Measurements from ENCODE around the gene AFF3. TPM values are rescaled to one million over a fixed set of nuclear protein-coding genes. Genes with fewer than 3 reads are reported as not detected.
"Not testable (repeated sequence)": the region's sequence is repeated elsewhere in the genome, so short reads cannot be mapped to it uniquely, and the experiment has no call there.

Gene AFF3
- total RNA-seq, 1 experiment from 2014 or later: 0.61 TPM

DNA sequence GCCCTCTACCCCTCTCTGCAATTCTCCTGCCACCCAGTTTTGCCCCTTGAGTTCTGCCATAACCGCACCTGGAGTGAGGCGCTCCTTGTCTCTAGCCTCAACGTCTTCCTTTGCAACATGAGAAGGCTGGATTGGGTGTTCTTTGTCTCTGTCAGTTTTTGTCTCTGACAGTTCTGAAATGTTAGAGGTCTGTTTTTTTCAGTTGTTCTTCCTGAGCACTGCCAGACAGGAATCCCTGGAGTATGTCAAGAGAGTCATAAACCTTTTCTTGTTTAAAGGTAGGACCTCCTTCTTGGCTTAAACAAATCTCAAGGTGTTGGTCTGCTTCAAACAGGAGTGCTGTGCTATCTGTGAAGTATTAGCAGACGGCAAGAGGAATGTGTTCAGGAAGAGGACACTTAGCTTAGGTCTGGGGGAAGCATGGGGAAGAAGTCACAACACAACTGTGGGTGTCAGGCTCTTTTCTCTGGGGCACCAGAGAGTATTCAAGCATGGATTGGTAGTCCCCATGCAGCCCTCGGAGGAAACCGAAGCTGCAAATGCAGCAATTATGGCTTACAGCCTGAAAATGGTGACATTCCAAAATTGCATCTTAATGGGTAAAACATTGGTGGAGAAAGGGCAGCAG lies 32.3 kb downstream of the AFF3 start:
- Histone ChIP-seq H3K9ac (ENCODE audit: low read length) (no peak overlapping the region), H3K4me2 (ENCODE audit: low read length) (no peak overlapping the region), H3K79me2 (ENCODE audit: insufficient read depth, low read length) (no peaks in the 10 kb centered on the region), H3K27ac (ENCODE audit: low read depth, low read length) (no peak overlapping the region), H3K4me3 (replicated peaks in 1 of 2; ENCODE audit: low read depth in 1 of 2, low read length in 2 of 2) (no peak overlapping the region), H3K9me3 (ENCODE audit: control insufficient read depth in 1 of 2, insufficient read depth in 1 of 2, low read depth in 1 of 2, low read length in 2 of 2) (no peaks in the 10 kb centered on the region), H3K36me3 (ENCODE audit: control insufficient read depth in 1 of 2, insufficient read depth in 2 of 2, low read length in 2 of 2) (no peaks in the 10 kb centered on the region), H3K4me1 (ENCODE audit: control insufficient read depth in 1 of 2, insufficient read depth in 2 of 2, low read length in 2 of 2) (no peaks in the 10 kb centered on the region), H4K20me1 (ENCODE audit: insufficient read depth) (no peaks in the 10 kb centered on the region), H3K27me3 (ENCODE audit: insufficient read depth, low read length) (peaks cover 51% of the 10 kb centered on the region), H3K9me2 (ENCODE audit: insufficient read depth) (no peaks in the 10 kb centered on the region), H2AFZ (ENCODE audit: low read depth, low read length, poor library complexity, severe bottlenecking) (no peak overlapping the region)
- ChIA-PET POLR2A (no interaction called here), RAD21 (ENCODE audit: low non-redundant PET in 1 of 2, low total read pairs in 2 of 2, uncharacterized antibody in 2 of 2, unreplicated experiment in 2 of 2) (no interaction called here), CTCF (no interaction called here)
- intact Hi-C loops (cut with micrococcal nuclease): no loop called here
- TF ChIP-seq EZH2 (IDR thresholded peaks at IDR 0.05) (no peak), FOSL1 (IDR thresholded peaks at IDR 0.05; ENCODE audit: low read depth) (no peak), SRF (IDR thresholded peaks at IDR 0.05; ENCODE audit: low read depth) (no peak), ELF1 (IDR thresholded peaks at IDR 0.05; ENCODE audit: borderline replicate concordance, low read depth) (no peak), YY1 (IDR thresholded peaks at IDR 0.05; ENCODE audit: extremely low read depth, insufficient replicate concordance, low read depth, low read length) (no peak), RAD21 (IDR thresholded peaks at IDR 0.05; ENCODE audit: low read depth) (no peak), CBX3 (IDR thresholded peaks at IDR 0.05; ENCODE audit: low read depth) (no peak), POLR2AphosphoS5 (IDR thresholded peaks at IDR 0.05; ENCODE audit: low read depth, low read length) (no peak), ZNF274 (IDR thresholded peaks at IDR 0.05; ENCODE audit: low read depth, low read length) (no peak), JUND (IDR thresholded peaks at IDR 0.05) (no peak), SIN3A (IDR thresholded peaks at IDR 0.05; ENCODE audit: low read depth) (no peak), EZH2phosphoT487 (IDR thresholded peaks at IDR 0.05; ENCODE audit: borderline replicate concordance) (no peak), CEBPB (IDR thresholded peaks at IDR 0.05; ENCODE audit: low read depth) (no peak)
- TF ChIP-seq, protein P1, sequence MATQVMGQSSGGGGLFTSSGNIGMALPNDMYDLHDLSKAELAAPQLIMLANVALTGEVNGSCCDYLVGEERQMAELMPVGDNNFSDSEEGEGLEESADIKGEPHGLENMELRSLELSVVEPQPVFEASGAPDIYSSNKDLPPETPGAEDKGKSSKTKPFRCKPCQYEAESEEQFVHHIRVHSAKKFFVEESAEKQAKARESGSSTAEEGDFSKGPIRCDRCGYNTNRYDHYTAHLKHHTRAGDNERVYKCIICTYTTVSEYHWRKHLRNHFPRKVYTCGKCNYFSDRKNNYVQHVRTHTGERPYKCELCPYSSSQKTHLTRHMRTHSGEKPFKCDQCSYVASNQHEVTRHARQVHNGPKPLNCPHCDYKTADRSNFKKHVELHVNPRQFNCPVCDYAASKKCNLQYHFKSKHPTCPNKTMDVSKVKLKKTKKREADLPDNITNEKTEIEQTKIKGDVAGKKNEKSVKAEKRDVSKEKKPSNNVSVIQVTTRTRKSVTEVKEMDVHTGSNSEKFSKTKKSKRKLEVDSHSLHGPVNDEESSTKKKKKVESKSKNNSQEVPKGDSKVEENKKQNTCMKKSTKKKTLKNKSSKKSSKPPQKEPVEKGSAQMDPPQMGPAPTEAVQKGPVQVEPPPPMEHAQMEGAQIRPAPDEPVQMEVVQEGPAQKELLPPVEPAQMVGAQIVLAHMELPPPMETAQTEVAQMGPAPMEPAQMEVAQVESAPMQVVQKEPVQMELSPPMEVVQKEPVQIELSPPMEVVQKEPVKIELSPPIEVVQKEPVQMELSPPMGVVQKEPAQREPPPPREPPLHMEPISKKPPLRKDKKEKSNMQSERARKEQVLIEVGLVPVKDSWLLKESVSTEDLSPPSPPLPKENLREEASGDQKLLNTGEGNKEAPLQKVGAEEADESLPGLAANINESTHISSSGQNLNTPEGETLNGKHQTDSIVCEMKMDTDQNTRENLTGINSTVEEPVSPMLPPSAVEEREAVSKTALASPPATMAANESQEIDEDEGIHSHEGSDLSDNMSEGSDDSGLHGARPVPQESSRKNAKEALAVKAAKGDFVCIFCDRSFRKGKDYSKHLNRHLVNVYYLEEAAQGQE (IDR thresholded peaks at IDR 0.05; ENCODE audit: low read depth): no peak
- TF ChIP-seq, protein P2, sequence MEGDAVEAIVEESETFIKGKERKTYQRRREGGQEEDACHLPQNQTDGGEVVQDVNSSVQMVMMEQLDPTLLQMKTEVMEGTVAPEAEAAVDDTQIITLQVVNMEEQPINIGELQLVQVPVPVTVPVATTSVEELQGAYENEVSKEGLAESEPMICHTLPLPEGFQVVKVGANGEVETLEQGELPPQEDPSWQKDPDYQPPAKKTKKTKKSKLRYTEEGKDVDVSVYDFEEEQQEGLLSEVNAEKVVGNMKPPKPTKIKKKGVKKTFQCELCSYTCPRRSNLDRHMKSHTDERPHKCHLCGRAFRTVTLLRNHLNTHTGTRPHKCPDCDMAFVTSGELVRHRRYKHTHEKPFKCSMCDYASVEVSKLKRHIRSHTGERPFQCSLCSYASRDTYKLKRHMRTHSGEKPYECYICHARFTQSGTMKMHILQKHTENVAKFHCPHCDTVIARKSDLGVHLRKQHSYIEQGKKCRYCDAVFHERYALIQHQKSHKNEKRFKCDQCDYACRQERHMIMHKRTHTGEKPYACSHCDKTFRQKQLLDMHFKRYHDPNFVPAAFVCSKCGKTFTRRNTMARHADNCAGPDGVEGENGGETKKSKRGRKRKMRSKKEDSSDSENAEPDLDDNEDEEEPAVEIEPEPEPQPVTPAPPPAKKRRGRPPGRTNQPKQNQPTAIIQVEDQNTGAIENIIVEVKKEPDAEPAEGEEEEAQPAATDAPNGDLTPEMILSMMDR (IDR thresholded peaks at IDR 0.05 in 2 of 3, conservative IDR thresholded peaks at IDR 0.05 in 1 of 3; ENCODE audit: borderline replicate concordance in 1 of 3, insufficient read depth in 1 of 3, low read depth in 2 of 3, low read length in 2 of 3): no peak
- TF ChIP-seq, protein P3, sequence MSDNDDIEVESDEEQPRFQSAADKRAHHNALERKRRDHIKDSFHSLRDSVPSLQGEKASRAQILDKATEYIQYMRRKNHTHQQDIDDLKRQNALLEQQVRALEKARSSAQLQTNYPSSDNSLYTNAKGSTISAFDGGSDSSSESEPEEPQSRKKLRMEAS (IDR thresholded peaks at IDR 0.05): no peak
- TF ChIP-seq, protein P4, sequence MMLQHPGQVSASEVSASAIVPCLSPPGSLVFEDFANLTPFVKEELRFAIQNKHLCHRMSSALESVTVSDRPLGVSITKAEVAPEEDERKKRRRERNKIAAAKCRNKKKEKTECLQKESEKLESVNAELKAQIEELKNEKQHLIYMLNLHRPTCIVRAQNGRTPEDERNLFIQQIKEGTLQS (IDR thresholded peaks at IDR 0.05): no peak
- no TSS peak for BruUV-seq (replicated peaks)
- DNase-seq (ENCODE audit: low read depth, low spot score) (no peak), ATAC-seq (no peak)

DNA sequence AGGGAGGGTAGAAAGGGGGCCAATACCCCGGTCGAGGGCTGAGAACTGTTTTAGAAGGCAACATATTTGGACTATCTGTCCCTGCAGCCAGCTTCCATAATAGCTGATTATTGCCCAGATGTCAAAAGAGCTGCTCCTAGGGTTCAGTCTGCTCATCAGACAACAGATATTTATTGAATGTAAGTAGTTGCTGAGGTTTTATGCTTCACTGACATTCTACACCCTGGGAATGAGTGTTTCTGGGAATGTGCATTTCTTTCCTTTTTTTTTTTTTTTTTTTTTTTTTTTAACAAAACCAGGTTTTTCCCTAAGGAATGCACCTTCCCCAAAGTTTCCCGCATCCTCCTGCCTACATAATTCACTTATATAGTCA lies 33.8 kb downstream of the AFF3 start:
- peaks cover 51% of the 10 kb centered on the region for H3K27me3 ChIP-seq (ENCODE audit: insufficient read depth, low read length)

More for the DNA sequence above, 33.8 kb downstream of the AFF3 start:
- H3K9me2 ChIP-seq (ENCODE audit: insufficient read depth); H4K20me1 ChIP-seq (ENCODE audit: insufficient read depth); DNase-seq (ENCODE audit: low read depth, low spot score); ATAC-seq; H3K4me1 ChIP-seq (ENCODE audit: control insufficient read depth in 1 of 2, insufficient read depth in 2 of 2, low read length in 2 of 2); H3K27ac ChIP-seq (ENCODE audit: low read depth, low read length); H3K4me2 ChIP-seq (ENCODE audit: low read length); H2AFZ ChIP-seq (ENCODE audit: low read depth, low read length, poor library complexity, severe bottlenecking); POLR2A ChIA-PET; CTCF ChIA-PET; H3K36me3 ChIP-seq (ENCODE audit: control insufficient read depth in 1 of 2, insufficient read depth in 2 of 2, low read length in 2 of 2); BruUV-seq (replicated peaks); H3K79me2 ChIP-seq (ENCODE audit: insufficient read depth, low read length); intact Hi-C loops (cut with micrococcal nuclease); RAD21 ChIA-PET (ENCODE audit: low non-redundant PET in 1 of 2, low total read pairs in 2 of 2, uncharacterized antibody in 2 of 2, unreplicated experiment in 2 of 2); H3K9ac ChIP-seq (ENCODE audit: low read length); H3K9me3 ChIP-seq (ENCODE audit: control insufficient read depth in 1 of 2, insufficient read depth in 1 of 2, low read depth in 1 of 2, low read length in 2 of 2); H3K4me3 ChIP-seq (replicated peaks in 1 of 2; ENCODE audit: low read depth in 1 of 2, low read length in 2 of 2): not testable (repeated sequence)

Data from HCT116 (cell line).